Raji (cell line): ENCODE measurements around the gene KRT40.

Source experiments
- POLR2A ChIP-seq: IDR thresholded peaks from 2 replicates; pipeline ENCODE4 v1.6.1; 2011; ENCODE audit warnings: low read depth, low read length, control low read depth; ENCODE audit not compliant: insufficient read depth

Gene KRT40

GRCh38 chr17:40967582-40967981, 16.5 kb downstream of the KRT40 start:
- no peak for TF ChIP-seq POLR2A

GRCh38 chr17:40966848-40967247, 17.3 kb downstream of the KRT40 start, which contains the start of gene KRT39:
TSS of gene KRT39 (minus strand) at chr17:40966948. CDS start at chr17:40966856, 92 bp downstream.
- no peak for TF ChIP-seq POLR2A

GRCh38 chr17:40963838-40964237, 20.3 kb downstream of the KRT40 start:
- TF ChIP-seq POLR2A = no peak

GRCh38 chr17:40962059-40962561, 22.0 kb downstream of the KRT40 start:
- TF ChIP-seq POLR2A = no peak

- no peak for TF ChIP-seq POLR2A
Measured at GRCh38 chr17:40961591-40961990, 22.5 kb downstream of the KRT40 start.

GRCh38 chr17:40960144-40960543, 24.0 kb downstream of the KRT40 start:
- TF ChIP-seq POLR2A = no peak

- TF ChIP-seq POLR2A = no peak
Measured at GRCh38 chr17:40958086-40958953, 25.8 kb downstream of the KRT40 start.

GRCh38 chr17:40956401-40957254, 27.5 kb downstream of the KRT40 start:
- no peak for TF ChIP-seq POLR2A

GRCh38 chr17:40953881-40954280, 30.2 kb downstream of the KRT40 start:
- no peak for TF ChIP-seq POLR2A

- no peak for TF ChIP-seq POLR2A
Measured at GRCh38 chr17:40952661-40953060, 31.5 kb downstream of the KRT40 start.

GRCh38 chr17:40952154-40952553, 32.0 kb downstream of the KRT40 start:
- TF ChIP-seq POLR2A = no peak

- no peak for TF ChIP-seq POLR2A
Measured at GRCh38 chr17:40951011-40951622, 33.0 kb downstream of the KRT40 start.

- TF ChIP-seq POLR2A = no peak
Measured at GRCh38 chr17:40950176-40950575, 34.0 kb downstream of the KRT40 start.

GRCh38 chr17:40949418-40949817, 34.7 kb downstream of the KRT40 start:
- TF ChIP-seq POLR2A = no peak

- no peak for TF ChIP-seq POLR2A
Measured at GRCh38 chr17:40947929-40948328, 36.2 kb downstream of the KRT40 start.

GRCh38 chr17:40945414-40945813, 38.7 kb downstream of the KRT40 start:
- no peak for TF ChIP-seq POLR2A

- TF ChIP-seq POLR2A = no peak
Measured at GRCh38 chr17:40944531-40944930, 39.6 kb downstream of the KRT40 start.
